Caco-2 (cell line): Measurements from ENCODE around the gene TTC16. TPM values are rescaled to one million over a fixed set of nuclear protein-coding genes. Genes with fewer than 3 reads are reported as not detected.

Source experiments
- BruUV-seq: library from RNA; stranded (reverse); fragments of 400-500 nt; replicated peaks from 2 replicates; lab custom pipeline; 2021; lab: Mats Ljungman, UMichigan
- CTCF ChIA-PET: fragments of 300-600 bp; sonication (Branson Sonifier 250); formaldehyde crosslinking; loops from one replicate; lab custom pipeline; 2022; ENCODE audit warnings: antibody characterized with exemption; lab: Charles Lee
- POLR2A ChIA-PET: fragments of 300-600 bp; sonication (Branson Sonifier 250); formaldehyde crosslinking; loops from one replicate; lab custom pipeline; 2022; ENCODE audit warnings: antibody characterized with exemption; lab: Charles Lee
- DNase-seq, 2 experiments: peaks; one replicate each; pipeline versions ENCODE4 v3.0.0 to v3.0.0-alpha.2; 2020 to 2022
- H3K27me3 ChIP-seq: replicated peaks from 2 replicates; pipeline ENCODE4 v1.6.0; 2011; ENCODE audit warnings: low read length; ENCODE audit not compliant: control insufficient read depth, insufficient read depth
- H3K36me3 ChIP-seq: 2 replicates; pipeline ENCODE4 v1.5.1; 2011; ENCODE audit warnings: low read length; ENCODE audit not compliant: control insufficient read depth, insufficient read depth
- H3K4me1 ChIP-seq: fragments of 250-450 bp; sonication (Bioruptor Pico); 2 replicates; pipeline ENCODE4 v1.5.1; 2020; ENCODE audit warnings: mild to moderate bottlenecking
- H3K4me3 ChIP-seq: 2 replicates; pipeline ENCODE4 v1.5.1; 2011; ENCODE audit warnings: low read depth, mild to moderate bottlenecking, control low read depth, low read length
- H3K9me3 ChIP-seq: fragments of 250-450 bp; sonication (Bioruptor Pico); 2 replicates; pipeline ENCODE4 v1.5.1; 2020; ENCODE audit warnings: mild to moderate bottlenecking, moderate library complexity
- H3K27ac Mint-ChIP-seq: one replicate; pipeline ENCODE4 v1.8.0; 2022; ENCODE audit warnings: mixed read lengths; ENCODE audit not compliant: unreplicated experiment
- H3K27me3 Mint-ChIP-seq: one replicate; pipeline ENCODE4 v1.8.0; 2022; ENCODE audit warnings: mixed read lengths; ENCODE audit not compliant: insufficient read depth, unreplicated experiment
- H3K36me3 Mint-ChIP-seq: one replicate; pipeline ENCODE4 v1.8.0; 2022; ENCODE audit warnings: mild to moderate bottlenecking, mixed read lengths; ENCODE audit not compliant: insufficient read depth, unreplicated experiment
- H3K4me1 Mint-ChIP-seq: one replicate; pipeline ENCODE4 v1.8.0; 2022; ENCODE audit warnings: low read depth, mixed read lengths; ENCODE audit not compliant: unreplicated experiment
- H3K4me3 Mint-ChIP-seq: one replicate; pipeline ENCODE4 v1.8.0; 2022; ENCODE audit warnings: mild to moderate bottlenecking, moderate library complexity, mixed read lengths; ENCODE audit not compliant: unreplicated experiment
- H3K9me3 Mint-ChIP-seq: one replicate; pipeline ENCODE4 v1.8.0; 2022; ENCODE audit warnings: mixed read lengths; ENCODE audit not compliant: unreplicated experiment
- CTCF ChIP-seq, 2 experiments: fragments of 200-600 bp in 1 of 2; IDR thresholded peaks; 1 replicate in 1 of 2; 2 replicates in 1 of 2; pipeline versions ENCODE4 v1.5.1 to v1.8.0; 2011 to 2022; ENCODE audit warnings: antibody characterized with exemption in 1 of 2, control low read depth in 1 of 2, inconsistent platforms in 1 of 2, low read depth in 1 of 2, low read length in 1 of 2, mild to moderate bottlenecking in 1 of 2, moderate library complexity in 1 of 2; ENCODE audit not compliant: insufficient read depth in 1 of 2, severe bottlenecking in 1 of 2, unreplicated experiment in 1 of 2
- intact Hi-C: fragments of 100-400 bp; cut with micrococcal nuclease; formaldehyde crosslinking; loops from one replicate; pipeline ENCODE4 v1.10.0; 2022; ENCODE audit not compliant: unreplicated experiment
- total RNA-seq: library from RNA; stranded (reverse); gene quantifications from 2 replicates; pipeline ENCODE4 v1.2.3, GENCODE V29; 2022

TTC16 gene
- total RNA-seq, 1 experiment from 2014 or later: not detected

- Mint-ChIP-seq H3K9me3 (no peaks in the 10 kb centered on the region), H3K36me3 (peaks cover 7% of the 10 kb centered on the region), H3K27ac (no peak overlapping the region), H3K4me1 (no peaks in the 10 kb centered on the region), H3K4me3 (peak overlapping the region; percentile 55), H3K27me3 (peaks cover 10% of the 10 kb centered on the region)
- no peak for TF ChIP-seq CTCF (IDR thresholded peaks at IDR 0.05; ENCODE audit: insufficient read depth in 1 of 2, low read depth in 1 of 2, low read length in 1 of 2, severe bottlenecking in 1 of 2, unreplicated experiment in 1 of 2)
- no peaks in the 10 kb centered on the region for H3K36me3 ChIP-seq
- H3K4me3 ChIP-seq: no peak overlapping the region
- no peaks in the 10 kb centered on the region for H3K4me1 ChIP-seq
- BruUV-seq: no TSS peak
- DNase-seq: no peak
- no peaks in the 10 kb centered on the region for H3K9me3 ChIP-seq
- POLR2A ChIA-PET: no interaction called here
- intact Hi-C loops: loop anchor here (1.0 to 2.0 kb wide), 2 partner anchors 143 to 229 kb away; no protein-coding TSS in a partner anchor
- CTCF ChIA-PET: interaction anchor here (1.6 to 2.1 kb wide), 2 partner anchors 21 to 51 kb away, joined by 10 to 30 read pairs; partner anchors contain the start of gene CDK9
- H3K27me3 ChIP-seq: no peaks in the 10 kb centered on the region; the same call in 1 of the 2 replicates
Observed at GRCh38 chr9:127733614-127734013, 17.7 kb downstream of the TTC16 start.

GRCh38 chr9:127734247-127734746 is 18.4 kb downstream of the TTC16 start:
- intact Hi-C loops: loop anchor here (1.0 to 2.0 kb wide), 2 partner anchors 144 to 229 kb away; no protein-coding TSS in a partner anchor
- H3K27me3 Mint-ChIP-seq: peaks cover 10% of the 10 kb centered on the region
- H3K36me3 ChIP-seq: no peaks in the 10 kb centered on the region
- H3K27me3 ChIP-seq: no peaks in the 10 kb centered on the region; the same call in 1 of the 2 replicates
- H3K9me3 ChIP-seq: no peaks in the 10 kb centered on the region
- H3K4me3 Mint-ChIP-seq: peak overlapping the region; percentile 68
- no peaks in the 10 kb centered on the region for H3K4me1 ChIP-seq
- no peaks in the 10 kb centered on the region for H3K4me1 Mint-ChIP-seq
- H3K4me3 ChIP-seq: peak overlapping the region; percentile 69
- TF ChIP-seq CTCF (IDR thresholded peaks at IDR 0.05; ENCODE audit: insufficient read depth in 1 of 2, low read depth in 1 of 2, low read length in 1 of 2, severe bottlenecking in 1 of 2, unreplicated experiment in 1 of 2): no peak
- no peak for DNase-seq
- no peaks in the 10 kb centered on the region for H3K9me3 Mint-ChIP-seq
- BruUV-seq: no TSS peak
- peaks cover 7% of the 10 kb centered on the region for H3K36me3 Mint-ChIP-seq
- no peak overlapping the region for H3K27ac Mint-ChIP-seq
- ChIA-PET CTCF (interaction anchor here (0.6 to 2.1 kb wide), 31 partner anchors 10 to 245 kb away, joined by 3 to 37 read pairs (median 7); partner anchors contain the start of genes CDK9, FPGS, PTRH1 and ST6GALNAC4), POLR2A (interaction anchor here (0.6 to 1.5 kb wide), 7 partner anchors 37 to 189 kb away, joined by 3 to 13 read pairs (median 6); partner anchors contain the start of genes CDK9 and ST6GALNAC4)

GRCh38 chr9:127734747-127735529 is 19.1 kb downstream of the TTC16 start, which contains the start of gene TOR2A:
TSS of gene TOR2A (minus strand) at chr9:127735294. CDS start at chr9:127735270, 24 bp downstream.
- H3K4me1 Mint-ChIP-seq: no peaks in the 10 kb centered on the region
- H3K27me3 Mint-ChIP-seq: peaks cover 10% of the 10 kb centered on the region
- ChIA-PET CTCF (interaction anchor here (0.5 to 2.1 kb wide), 48 partner anchors 10 to 510 kb away, joined by 3 to 37 read pairs (median 4); partner anchors contain the start of genes CDK9, FPGS, PTRH1 and ST6GALNAC4), POLR2A (interaction anchor here (0.6 to 1.5 kb wide), 8 partner anchors 36 to 188 kb away, joined by 3 to 13 read pairs (median 5); partner anchors contain the start of genes CDK9 and ST6GALNAC4)
- TF ChIP-seq CTCF (IDR thresholded peaks at IDR 0.05; ENCODE audit: insufficient read depth in 1 of 2, low read depth in 1 of 2, low read length in 1 of 2, severe bottlenecking in 1 of 2, unreplicated experiment in 1 of 2): peak; percentile 92
- peaks cover 7% of the 10 kb centered on the region for H3K36me3 Mint-ChIP-seq
- intact Hi-C loops: loop anchor here (1.0 to 5.0 kb wide), 5 partner anchors 50 to 230 kb away; partner anchors contain the start of gene ST6GALNAC4
- H3K27ac Mint-ChIP-seq: no peak within 1 kb of the TSS
- no peaks in the 10 kb centered on the region for H3K9me3 Mint-ChIP-seq
- Histone ChIP-seq H3K9me3 (no peaks in the 10 kb centered on the region), H3K27me3 (no peaks in the 10 kb centered on the region; the same call in 1 of the 2 replicates), H3K4me1 (no peaks in the 10 kb centered on the region), H3K4me3 (peak within 1 kb of the TSS; percentile 69), H3K36me3 (no peaks in the 10 kb centered on the region)
- no TSS peak for BruUV-seq
- peak within 1 kb of the TSS; percentile 68 for H3K4me3 Mint-ChIP-seq
- peak; percentile 96 to 98 for DNase-seq
